HCT116 (cell line): ENCODE measurements around the gene MELTF. TPM values are rescaled to one million over a fixed set of nuclear protein-coding genes. Genes with fewer than 3 reads are reported as not detected.
"Not testable (repeated sequence)": the region's sequence is repeated elsewhere in the genome, so short reads cannot be mapped to it uniquely, and the experiment has no call there.

Experiments
- ATAC-seq: fragments of 200-7000 bp; cut with Tn5 transposase; 2 replicates; pipeline ENCODE4 v1.9.1; 2020; ENCODE audit warnings: mild to moderate bottlenecking, moderate library complexity
- BruUV-seq: library from RNA; stranded (reverse); fragments of 400-500 nt; replicated peaks from 2 replicates; lab custom pipeline; 2021; lab: Mats Ljungman, UMichigan
- CTCF ChIA-PET: fragments of 300-600 bp; sonication (Branson Sonifier 250); formaldehyde crosslinking; loops from one replicate; lab custom pipeline; 2021; ENCODE audit warnings: antibody characterized with exemption; lab: Charles Lee
- POLR2A ChIA-PET: fragments of 300-600, 350-600 bp; sonication (Branson Sonifier 250); formaldehyde crosslinking; loops from one replicate; lab custom pipeline; 2021; ENCODE audit warnings: antibody characterized with exemption; lab: Charles Lee
- RAD21 ChIA-PET, 2 experiments: fragments of 300-600 bp; sonication (Branson Sonifier 250); formaldehyde crosslinking; loops; one replicate each; lab custom pipeline; 2023; ENCODE audit warnings: low total read pairs in 2 of 2; ENCODE audit not compliant: uncharacterized antibody in 2 of 2, unreplicated experiment in 2 of 2, low non-redundant PET in 1 of 2; lab: Charles Lee
- DNase-seq: peaks from one replicate; pipeline ENCODE4 v3.0.0-alpha.2; 2010; ENCODE audit warnings: low read depth, low spot score
- H2AFZ ChIP-seq: fragments of 200-600 bp; shearing (Covaris generic), sonication (generic); 2 replicates; pipeline ENCODE4 v1.6.1; 2017; ENCODE audit warnings: low read depth, mixed run types, mixed read lengths, antibody characterized with exemption, low read length; ENCODE audit not compliant: poor library complexity, severe bottlenecking
- H3K27ac ChIP-seq: 2 replicates; pipeline ENCODE4 v1.5.1; 2012; ENCODE audit warnings: low read depth, low read length
- H3K27me3 ChIP-seq: fragments of 200-600 bp; sonication (generic); 2 replicates; pipeline ENCODE4 v1.6.1; 2016; ENCODE audit warnings: mixed run types, low read length, mixed read lengths; ENCODE audit not compliant: insufficient read depth
- H3K36me3 ChIP-seq, 2 experiments: fragments of 200-500 bp in 1 of 2; fragments of 200-600 bp in 1 of 2; sonication (Bioruptor generic) in 1 of 2; sonication (generic) in 1 of 2; 2 replicates each; pipeline versions ENCODE4 v1.5.1 to v1.6.1; 2014 to 2016; ENCODE audit warnings: low read length in 2 of 2, inconsistent platforms in 1 of 2, mixed read lengths in 1 of 2, mixed run types in 1 of 2; ENCODE audit not compliant: insufficient read depth in 2 of 2, control insufficient read depth in 1 of 2
- H3K4me1 ChIP-seq, 2 experiments: fragments of 200-600 bp in 1 of 2; sonication (generic) in 1 of 2; 2 replicates each; pipeline versions ENCODE4 v1.5.1 to v1.6.1; 2012 to 2017; ENCODE audit warnings: low read length in 2 of 2, inconsistent platforms in 1 of 2, mild to moderate bottlenecking in 1 of 2, mixed read lengths in 1 of 2, mixed run types in 1 of 2, moderate library complexity in 1 of 2; ENCODE audit not compliant: insufficient read depth in 2 of 2, control insufficient read depth in 1 of 2
- H3K4me2 ChIP-seq: fragments of 200-600 bp; sonication (generic); 2 replicates; pipeline ENCODE4 v1.6.1; 2017; ENCODE audit warnings: mixed run types, low read length, mixed read lengths
- H3K4me3 ChIP-seq, 2 experiments: fragments of 200-600 bp in 1 of 2; sonication (generic) in 1 of 2; replicated peaks in 1 of 2; 2 replicates each; pipeline ENCODE4 v1.5.1; 2011 to 2016; ENCODE audit warnings: low read length in 2 of 2, control low read depth in 1 of 2, low read depth in 1 of 2, mild to moderate bottlenecking in 1 of 2, mixed read lengths in 1 of 2, mixed run types in 1 of 2
- H3K79me2 ChIP-seq: fragments of 200-600 bp; sonication (generic); 2 replicates; pipeline ENCODE4 v1.6.1; 2017; ENCODE audit warnings: mild to moderate bottlenecking, mixed run types, low read length, moderate library complexity, mixed read lengths; ENCODE audit not compliant: insufficient read depth
- H3K9ac ChIP-seq: fragments of 200-600 bp; sonication (generic); 2 replicates; pipeline ENCODE4 v1.6.1; 2016; ENCODE audit warnings: low read length, mixed read lengths
- H3K9me2 ChIP-seq: fragments of 200-600 bp; sonication (generic), shearing (Covaris generic); 2 replicates; pipeline ENCODE4 v1.6.1; 2017; ENCODE audit warnings: mixed run types, mild to moderate bottlenecking, moderate library complexity; ENCODE audit not compliant: insufficient read depth
- H3K9me3 ChIP-seq, 2 experiments: fragments of 200-500 bp in 1 of 2; fragments of 200-600 bp in 1 of 2; sonication (Bioruptor generic) in 1 of 2; sonication (generic) in 1 of 2; 2 replicates each; pipeline ENCODE4 v1.6.1; 2014 to 2017; ENCODE audit warnings: low read length in 2 of 2, mixed read lengths in 2 of 2, inconsistent platforms in 1 of 2, low read depth in 1 of 2, mild to moderate bottlenecking in 1 of 2, mixed run types in 1 of 2, moderate library complexity in 1 of 2; ENCODE audit not compliant: control insufficient read depth in 1 of 2, insufficient read depth in 1 of 2
- H4K20me1 ChIP-seq: fragments of 200-600 bp; sonication (generic), shearing (Covaris generic); 2 replicates; pipeline ENCODE4 v1.6.1; 2017; ENCODE audit warnings: mixed run types, mild to moderate bottlenecking, moderate library complexity; ENCODE audit not compliant: insufficient read depth
- ATF3 ChIP-seq: IDR thresholded peaks from 2 replicates; pipeline ENCODE4 v1.6.1; 2012
- CBX3 ChIP-seq: IDR thresholded peaks from 2 replicates; pipeline ENCODE4 v1.6.1; 2012; ENCODE audit warnings: low read depth
- CEBPB ChIP-seq: IDR thresholded peaks from 2 replicates; pipeline ENCODE4 v1.6.1; 2012; ENCODE audit warnings: low read depth
- CTCF ChIP-seq, 3 experiments: fragments of 200-600 bp in 1 of 3; sonication (generic) in 1 of 3; IDR thresholded peaks in 2 of 3; conservative IDR thresholded peaks in 1 of 3; 2 replicates each; pipeline ENCODE4 v1.5.1; 2012 to 2017; ENCODE audit warnings: low read depth in 2 of 3, low read length in 2 of 3, antibody characterized with exemption in 1 of 3, borderline replicate concordance in 1 of 3, control low read depth in 1 of 3, mild to moderate bottlenecking in 1 of 3, mixed read lengths in 1 of 3, mixed run types in 1 of 3, moderate library complexity in 1 of 3; ENCODE audit not compliant: insufficient read depth in 1 of 3
- EGR1 ChIP-seq: IDR thresholded peaks from 2 replicates; pipeline ENCODE4 v1.6.1; 2012; ENCODE audit warnings: low read depth
- EZH2phosphoT487 ChIP-seq: fragments of 200-600 bp; IDR thresholded peaks from 2 replicates; pipeline ENCODE4 v1.6.1; 2018; ENCODE audit warnings: antibody characterized with exemption, borderline replicate concordance
- JUND ChIP-seq: IDR thresholded peaks from 2 replicates; pipeline ENCODE4 v1.6.1; 2012
- MAX ChIP-seq: IDR thresholded peaks from 2 replicates; pipeline ENCODE4 v1.6.1; 2012
- RAD21 ChIP-seq: IDR thresholded peaks from 2 replicates; pipeline ENCODE4 v1.6.1; 2012; ENCODE audit warnings: low read depth, mild to moderate bottlenecking
- REST ChIP-seq: IDR thresholded peaks from 2 replicates; pipeline ENCODE4 v1.6.1; 2012; ENCODE audit warnings: low read depth
- SIN3A ChIP-seq: IDR thresholded peaks from 2 replicates; pipeline ENCODE4 v1.6.1; 2012; ENCODE audit warnings: low read depth
- SP1 ChIP-seq: IDR thresholded peaks from 2 replicates; pipeline ENCODE4 v1.6.1; 2012; ENCODE audit warnings: low read depth
- SRF ChIP-seq: IDR thresholded peaks from 2 replicates; pipeline ENCODE4 v1.6.1; 2012; ENCODE audit warnings: low read depth
- YY1 ChIP-seq: IDR thresholded peaks from 2 replicates; pipeline ENCODE4 v1.6.1; 2011; ENCODE audit warnings: low read length, low read depth, moderate library complexity, mild to moderate bottlenecking; ENCODE audit not compliant: insufficient replicate concordance; ENCODE audit errors: extremely low read depth
- ZFX ChIP-seq: fragments of 450-650 bp; IDR thresholded peaks from 2 replicates; pipeline ENCODE4 v1.6.1; 2017
- ZNF274 ChIP-seq: fragments of 200-500 bp; sonication (Bioruptor generic); IDR thresholded peaks from 2 replicates; pipeline ENCODE4 v1.6.1; 2014; ENCODE audit warnings: mild to moderate bottlenecking, low read depth, low read length, inconsistent platforms
- intact Hi-C: fragments of 100-400 bp; cut with micrococcal nuclease; formaldehyde crosslinking; loops from 2 replicates; pipeline ENCODE4 v1.10.0; 2022
- total RNA-seq: library from RNA; stranded (reverse); gene quantifications from one replicate; pipeline ENCODE4 v1.2.1, GENCODE V29; 2021; ENCODE audit not compliant: unreplicated experiment

MELTF gene
- total RNA-seq, 1 experiment from 2014 or later, result 47.6 TPM

- H3K36me3 ChIP-seq, result peaks cover 12 to 16% of the 10 kb centered on the region in 2 experiments; a peak in 3 of 4 replicates
- ChIA-PET POLR2A (no interaction called here), CTCF (no interaction called here), RAD21 (no interaction called here)
- H2AFZ ChIP-seq, result no peak overlapping the region
- H3K27ac ChIP-seq, result no peak overlapping the region
- no TSS peak for BruUV-seq
- H3K4me3 ChIP-seq, result no peak overlapping the region
- H3K4me1 ChIP-seq, result no peaks in the 10 kb centered on the region
- H4K20me1 ChIP-seq, result no peaks in the 10 kb centered on the region
- H3K27me3 ChIP-seq, result no peaks in the 10 kb centered on the region
- no peaks in the 10 kb centered on the region for H3K79me2 ChIP-seq
- no peaks in the 10 kb centered on the region for H3K9me3 ChIP-seq
- ATAC-seq (no peak), DNase-seq (no peak)
- TF ChIP-seq SP1, result no peak
- TF ChIP-seq CTCF (IDR thresholded peaks at IDR 0.05 in 2 of 3, conservative IDR thresholded peaks at IDR 0.05 in 1 of 3; ENCODE audit: borderline replicate concordance in 1 of 3, insufficient read depth in 1 of 3, low read depth in 2 of 3, low read length in 2 of 3), result no peak
- TF ChIP-seq ATF3, result no peak
- TF ChIP-seq JUND, result no peak
- TF ChIP-seq SIN3A, result no peak
- TF ChIP-seq MAX, result no peak
- TF ChIP-seq ZNF274, result no peak
- no peak for TF ChIP-seq EGR1
- TF ChIP-seq SRF, result no peak
- no peak for TF ChIP-seq ZFX
- TF ChIP-seq RAD21, result no peak
- TF ChIP-seq CBX3, result no peak
- no peak for TF ChIP-seq CEBPB
- no peak for TF ChIP-seq YY1
- TF ChIP-seq REST, result no peak
- no peak for TF ChIP-seq EZH2phosphoT487
- intact Hi-C loops, result no loop called here
- H3K4me2 ChIP-seq, result no peak overlapping the region
- no peaks in the 10 kb centered on the region for H3K9me2 ChIP-seq
- no peak overlapping the region for H3K9ac ChIP-seq
Observed at GRCh38 chr3:197062446-197062845, 32.8 kb upstream of the MELTF start.

- ATAC-seq, H3K79me2 ChIP-seq, H3K27ac ChIP-seq, POLR2A ChIA-PET, H4K20me1 ChIP-seq, CTCF ChIA-PET, BruUV-seq, H3K27me3 ChIP-seq, H3K4me3 ChIP-seq, DNase-seq, H3K9me2 ChIP-seq, intact Hi-C loops, H2AFZ ChIP-seq, H3K4me1 ChIP-seq, RAD21 ChIA-PET, H3K9me3 ChIP-seq, H3K9ac ChIP-seq, H3K4me2 ChIP-seq: not testable (repeated sequence)
- peaks cover 0 to 17% of the 10 kb centered on the region in 2 experiments; a peak in 3 of 4 replicates for H3K36me3 ChIP-seq
Observed at GRCh38 chr3:197051637-197052036, 22.0 kb upstream of the MELTF start.
